Measurements from ENCODE around the gene NAP1L4.

GRCh38 chr11:2995031-2995561 lies 3.0 kb upstream of the NAP1L4 start:
- TF ChIP-seq MXI1 (IDR thresholded peaks at IDR 0.05; ENCODE audit: low read depth, low read length) (no peak), CTCF (IDR thresholded peaks at IDR 0.05) (no peak), ZBTB33 (IDR thresholded peaks at IDR 0.05; ENCODE audit: borderline replicate concordance, low read depth) (no peak), RCOR1 (IDR thresholded peaks at IDR 0.05; ENCODE audit: low read length) (no peak), EP300 (IDR thresholded peaks at IDR 0.05; ENCODE audit: borderline replicate concordance in 1 of 2, low read depth in 1 of 2, low read length in 1 of 2) (no peak), EZH2phosphoT487 (IDR thresholded peaks at IDR 0.05; ENCODE audit: borderline replicate concordance, low read depth) (no peak), SMC3 (IDR thresholded peaks at IDR 0.05; ENCODE audit: low read depth, low read length) (no peak), NFIC (IDR thresholded peaks at IDR 0.05; ENCODE audit: borderline replicate concordance) (no peak), REST (IDR thresholded peaks at IDR 0.05; ENCODE audit: low read depth, low read length) (no peak), SIN3A (IDR thresholded peaks at IDR 0.05; ENCODE audit: borderline replicate concordance, low read depth, low read length) (no peak), CHD2 (IDR thresholded peaks at IDR 0.05; ENCODE audit: low read length, partially characterized antibody) (no peak), TAF1 (IDR thresholded peaks at IDR 0.05; ENCODE audit: borderline replicate concordance, low read depth, low read length) (no peak)

Data from SK-N-SH (cell line).